ENCODE results near the gene KLHL13.
"Not testable (repeated sequence)": the region's sequence is repeated elsewhere in the genome, so short reads cannot be mapped to it uniquely, and the experiment has no call there.

GRCh38 chrX:118147771-118148170 is 31.2 kb upstream of the KLHL13 start:
- not testable (repeated sequence) for TF ChIP-seq LEF1 (IDR thresholded peaks at IDR 0.05; ENCODE audit: borderline replicate concordance); TARDBP (IDR thresholded peaks at IDR 0.05); BHLHE40 (IDR thresholded peaks at IDR 0.05; ENCODE audit: borderline replicate concordance); NFRKB (IDR thresholded peaks at IDR 0.05); FOXM1 (IDR thresholded peaks at IDR 0.05; ENCODE audit: borderline replicate concordance); FOXK2 (IDR thresholded peaks at IDR 0.05); ZNF384 (IDR thresholded peaks at IDR 0.05); HDGF (IDR thresholded peaks at IDR 0.05; ENCODE audit: borderline replicate concordance); SUZ12 (IDR thresholded peaks at IDR 0.05); SP1 (IDR thresholded peaks at IDR 0.05); ELF4 (IDR thresholded peaks at IDR 0.05); FOXA1 (IDR thresholded peaks at IDR 0.05); PKNOX1 (IDR thresholded peaks at IDR 0.05); CTBP1 (IDR thresholded peaks at IDR 0.05; ENCODE audit: borderline replicate concordance)

Data from HEK293T (cell line).